GM18508 (cell line): ENCODE results near the gene TMEM145.

Experiments used
- ATAC-seq: cut with Tn5 transposase; IDR thresholded peaks from one replicate; pipeline ENCODE4 v1.9.1; 2021; ENCODE audit warnings: moderate number of reproducible peaks; ENCODE audit not compliant: insufficient read depth, unreplicated experiment

The TMEM145 gene

GRCh38 chr19:42277821-42278451 is 35.2 kb upstream of the TMEM145 start:
- no peak for ATAC-seq

GRCh38 chr19:42278452-42279154 is 34.5 kb upstream of the TMEM145 start:
- no peak for ATAC-seq

GRCh38 chr19:42279155-42279901 is 33.8 kb upstream of the TMEM145 start:
- ATAC-seq = no peak

GRCh38 chr19:42279902-42280814 is 33.0 kb upstream of the TMEM145 start:
- ATAC-seq = no peak

DNA sequence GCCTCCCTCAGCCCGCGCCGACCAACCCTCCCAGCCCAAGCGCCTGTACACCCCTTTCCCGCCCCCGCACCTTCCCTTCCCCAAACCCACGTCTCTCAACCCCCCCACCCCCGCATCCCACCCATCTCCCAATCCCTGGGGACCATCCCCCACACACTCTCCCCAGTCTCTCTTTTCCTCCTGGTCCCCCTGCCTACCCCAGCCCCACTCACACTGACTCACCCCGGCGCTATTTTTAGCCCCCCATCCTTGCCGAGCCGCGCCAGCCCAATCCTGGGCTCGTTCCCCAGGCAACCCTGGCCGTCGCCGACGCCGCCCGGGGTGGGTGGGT is 32.3 kb upstream of the TMEM145 start:
- ATAC-seq = no peak

DNA sequence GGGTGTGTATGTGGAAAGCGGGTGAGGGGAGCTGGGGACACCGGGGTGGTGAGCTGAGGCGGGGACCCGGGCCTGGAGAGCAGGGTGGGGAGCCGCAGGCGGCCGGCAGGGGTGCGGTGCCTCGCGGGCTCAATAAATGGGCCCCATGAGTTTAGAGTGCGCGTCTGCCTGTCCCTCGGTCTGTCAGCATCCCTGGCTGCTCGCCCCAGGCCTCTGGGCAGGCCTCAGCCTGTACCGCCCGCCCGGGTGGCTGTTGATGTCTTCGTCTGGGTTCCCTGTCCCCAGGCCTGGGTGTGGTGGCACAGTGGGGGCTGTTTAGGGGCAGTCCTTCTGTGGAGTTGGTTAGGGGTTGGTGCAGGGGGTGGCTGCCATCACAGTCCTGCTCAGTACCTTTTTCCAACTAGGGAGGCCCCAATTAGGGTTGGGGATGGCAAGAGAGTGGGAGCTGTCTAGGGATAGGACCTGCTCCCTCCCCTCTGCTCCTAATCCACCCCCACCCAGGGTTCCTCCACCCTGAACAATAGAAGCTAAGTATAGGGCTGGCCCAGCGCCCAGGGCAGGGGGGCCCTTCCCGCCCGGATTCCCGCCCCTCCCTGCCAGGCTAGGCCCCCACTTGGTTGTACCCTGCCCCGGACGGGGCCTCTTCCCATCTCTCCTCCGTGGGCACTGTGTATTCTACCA is 31.8 kb upstream of the TMEM145 start:
- ATAC-seq = no peak

DNA sequence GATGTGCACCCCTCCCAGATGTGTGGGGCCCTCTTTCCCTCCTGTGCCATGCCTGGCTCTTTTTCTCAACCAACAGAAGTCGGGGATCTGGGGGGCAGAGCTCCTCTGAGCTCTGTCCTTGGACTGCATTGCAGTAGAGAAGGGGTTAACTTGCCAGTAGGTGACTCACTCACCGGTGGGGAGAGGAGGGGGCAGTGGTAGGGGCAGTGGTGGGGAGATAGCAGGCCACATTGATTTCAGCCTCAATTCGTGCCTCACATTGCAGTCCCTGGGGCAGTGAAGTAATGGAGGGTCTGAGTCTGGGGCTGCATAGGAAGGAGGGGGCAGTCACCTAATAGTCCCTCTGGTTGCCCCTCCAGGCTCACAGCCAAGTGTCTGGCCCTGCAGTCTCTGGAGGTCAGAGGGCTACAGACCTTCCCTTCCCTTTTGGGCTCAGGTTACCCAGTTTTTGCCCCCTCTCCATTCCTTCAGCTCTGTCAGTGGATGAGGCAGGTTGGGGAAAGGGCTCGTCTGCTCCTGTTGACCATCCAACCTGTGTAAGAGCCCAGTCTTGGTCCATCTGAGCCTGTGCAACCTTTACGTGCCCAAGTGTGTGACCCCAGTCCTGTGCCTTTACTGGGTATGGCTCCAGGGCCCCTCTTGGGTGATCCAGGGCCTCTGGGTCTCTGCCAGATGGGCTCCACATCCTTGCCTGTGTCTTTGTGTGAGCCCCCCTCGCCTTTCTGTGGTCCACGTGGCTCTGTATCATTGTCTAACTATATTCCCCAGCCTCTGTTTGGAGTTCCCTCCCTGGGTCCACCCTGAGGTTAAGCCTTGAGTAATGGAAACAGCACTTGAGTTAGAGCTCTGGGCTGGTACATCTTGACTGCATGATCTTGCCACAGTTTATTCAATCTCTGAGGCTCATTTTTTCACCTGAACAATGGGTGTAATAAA is 31.0 kb upstream of the TMEM145 start:
- ATAC-seq = no peak

DNA sequence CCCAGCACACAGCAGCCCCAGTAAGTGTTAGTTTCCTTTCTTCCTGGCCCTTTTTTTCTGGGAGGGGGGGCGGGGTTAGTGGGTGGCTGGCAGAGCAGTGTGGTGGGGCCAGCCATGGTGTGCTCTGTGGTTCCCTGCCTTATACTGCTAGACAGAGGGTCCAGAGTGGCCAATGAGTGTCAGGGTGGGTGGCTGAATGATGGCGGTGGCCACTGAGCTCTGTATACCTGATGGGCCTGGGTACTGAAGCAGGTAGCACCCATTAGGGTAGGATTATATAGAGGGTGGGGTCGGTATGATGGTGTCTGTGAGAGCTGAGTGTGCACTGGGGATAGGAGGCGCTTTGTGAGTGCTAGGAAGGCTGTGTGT is 30.3 kb upstream of the TMEM145 start:
- no peak for ATAC-seq

DNA sequence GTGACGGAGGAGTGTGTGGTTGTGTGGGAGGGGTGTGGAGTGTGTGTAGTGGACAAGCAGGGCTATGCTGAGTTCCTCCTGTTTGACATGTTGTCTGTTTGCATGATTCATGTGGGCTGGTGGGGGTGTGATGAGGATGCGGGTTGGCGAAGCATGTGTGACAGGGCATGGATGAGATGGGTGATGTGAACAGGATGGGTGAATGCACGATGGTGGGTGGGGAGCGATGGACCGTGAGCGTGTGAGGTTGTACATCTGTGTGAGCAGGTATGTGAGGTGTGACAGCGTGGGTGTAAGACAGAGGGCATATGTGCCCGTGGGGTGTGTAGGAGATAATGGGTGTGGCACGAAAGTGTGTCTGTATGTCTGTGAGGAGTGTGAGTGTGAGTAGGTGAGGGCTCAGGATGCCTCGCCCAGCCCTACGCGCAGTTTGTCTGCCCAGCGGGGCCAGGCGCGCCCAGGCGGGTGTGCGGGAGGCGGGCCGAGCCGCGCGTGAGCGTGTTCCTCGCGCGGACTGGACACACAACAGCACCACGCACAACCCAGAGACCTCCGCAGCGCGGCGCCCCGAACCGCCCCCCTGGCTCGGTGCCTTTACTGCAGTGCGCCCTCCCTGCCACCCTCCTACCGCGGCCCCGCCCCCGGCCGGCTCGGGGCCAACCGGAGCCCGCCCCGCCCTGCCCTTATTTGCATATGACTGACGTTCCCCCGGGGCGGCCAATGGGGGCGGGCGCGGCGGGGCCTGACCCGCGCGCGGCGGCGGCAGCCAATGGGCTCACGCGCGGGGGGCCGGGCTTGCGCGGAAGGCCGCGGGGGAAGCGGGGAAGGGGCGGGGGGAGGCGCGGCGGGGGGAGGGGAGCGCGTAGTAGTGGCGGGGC is 29.7 kb upstream of the TMEM145 start:
- ATAC-seq = no peak

- no peak for ATAC-seq
These were observed 29.0 kb upstream of the TMEM145 start for GRCh38 chr19:42284066-42284501.

GRCh38 chr19:42284591-42285341 is 28.3 kb upstream of the TMEM145 start:
- ATAC-seq = no peak

DNA sequence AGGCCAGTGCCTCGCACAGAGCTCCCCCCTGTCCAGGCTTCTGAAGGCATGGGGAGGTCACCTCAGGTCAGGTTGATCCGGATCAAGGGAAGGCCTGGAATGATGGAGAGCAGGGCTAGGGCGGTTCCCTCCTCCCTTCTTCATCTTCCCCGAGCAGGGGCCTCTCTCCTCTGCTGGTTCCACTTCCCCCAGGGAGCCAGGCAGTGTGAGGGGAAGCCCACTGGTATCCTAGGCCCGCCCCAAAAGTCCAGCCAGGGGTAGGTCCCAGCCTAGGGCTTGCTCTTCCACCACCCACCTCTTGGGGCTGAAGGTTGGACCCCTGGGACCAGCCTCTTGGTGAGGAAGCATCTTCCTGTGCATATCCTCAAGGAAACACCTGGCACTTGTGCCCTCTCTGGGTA is 27.6 kb upstream of the TMEM145 start:
- ATAC-seq = no peak

- ATAC-seq = no peak
These were observed 27.1 kb upstream of the TMEM145 start for GRCh38 chr19:42285988-42286348.

DNA sequence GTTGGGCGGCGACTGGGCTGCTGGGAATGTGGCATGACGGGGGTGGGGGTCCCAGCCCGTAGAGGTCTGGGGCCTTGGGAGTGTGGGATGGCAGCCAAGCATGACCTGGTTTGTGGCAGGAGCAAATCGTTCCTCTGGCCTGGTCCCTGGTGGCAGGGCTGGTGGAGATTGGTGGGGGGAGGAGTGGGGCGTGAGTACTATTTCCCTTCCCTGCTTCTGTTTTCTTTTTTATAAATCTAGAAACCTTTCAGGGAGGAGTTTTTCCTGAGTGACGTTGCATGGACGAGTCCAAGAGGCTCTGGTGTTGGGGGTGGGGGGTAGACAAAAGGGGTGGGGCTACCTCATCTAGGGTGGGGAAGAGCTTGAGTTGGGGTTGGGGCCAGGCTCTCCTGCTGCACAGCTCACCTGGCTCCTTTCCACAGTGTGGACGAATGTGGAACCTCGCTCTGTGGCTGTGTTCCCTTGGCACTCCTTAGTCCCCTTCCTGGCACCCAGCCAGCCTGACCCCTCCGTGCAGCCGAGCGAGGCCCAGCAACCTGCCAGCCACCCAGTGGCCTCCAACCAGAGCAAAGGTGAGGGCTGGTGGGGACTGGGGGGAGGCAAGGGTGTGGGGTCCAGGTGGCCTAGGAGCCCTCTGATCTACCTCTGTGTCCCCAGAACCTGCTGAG is 26.6 kb upstream of the TMEM145 start:
- ATAC-seq = no peak

- no peak for ATAC-seq
These were observed 25.9 kb upstream of the TMEM145 start for GRCh38 chr19:42287017-42287826.

GRCh38 chr19:42287827-42288107 is 25.3 kb upstream of the TMEM145 start:
- no peak for ATAC-seq
